Effector memory CD8-positive, alpha-beta T cell (primary cell): ENCODE data around the gene EFCC1.
"Not testable (repeated sequence)": the region's sequence is repeated elsewhere in the genome, so short reads cannot be mapped to it uniquely, and the experiment has no call there.

Source experiments
- ATAC-seq: fragments of 150-1000 bp; cut with Tn5 transposase; replicated peaks from 2 replicates; pipeline ENCODE4 v1.10.0; 2021; ENCODE audit warnings: mild to moderate bottlenecking, moderate library complexity
- DNase-seq, 3 experiments: peaks; one replicate each; pipeline ENCODE4 v3.0.0; 2021
- H3K27ac Mint-ChIP-seq, 2 donors: one replicate each; pipeline ENCODE4 v1.8.0; 2022; ENCODE audit warnings: mild to moderate bottlenecking in 2 of 2, mixed read lengths in 2 of 2, moderate library complexity in 2 of 2
- H3K27me3 Mint-ChIP-seq, 2 donors: one replicate each; pipeline ENCODE4 v1.8.0; 2022; ENCODE audit warnings: mixed read lengths in 2 of 2
- H3K36me3 Mint-ChIP-seq: one replicate; pipeline ENCODE4 v1.8.0; 2022; ENCODE audit warnings: mild to moderate bottlenecking, moderate library complexity, mixed read lengths; ENCODE audit not compliant: insufficient read depth
- H3K4me1 Mint-ChIP-seq, 2 donors: one replicate each; pipeline ENCODE4 v1.8.0; 2022; ENCODE audit warnings: low read depth in 2 of 2, mixed read lengths in 2 of 2
- H3K4me3 Mint-ChIP-seq, 2 donors: one replicate each; pipeline ENCODE4 v1.8.0; 2022; ENCODE audit warnings: mild to moderate bottlenecking in 2 of 2, mixed read lengths in 2 of 2, moderate library complexity in 2 of 2
- H3K9me3 Mint-ChIP-seq, 2 donors: one replicate each; pipeline ENCODE4 v1.8.0; 2022; ENCODE audit warnings: mixed read lengths in 2 of 2

EFCC1 gene

GRCh38 chr3:129063091-129063640 lies 62.1 kb downstream of the EFCC1 start:
- Mint-ChIP-seq H3K4me1 (peaks cover 0 to 5% of the 10 kb centered on the region in 2 donors), H3K27me3 (peaks cover 0 to 11% of the 10 kb centered on the region in 2 donors), H3K4me3 (no peak overlapping the region), H3K9me3 (no peaks in the 10 kb centered on the region), H3K27ac (peak overlapping the region in 1 of 2 donors; percentile 4), H3K36me3 (peaks cover 3% of the 10 kb centered on the region)
- ATAC-seq (no peak), DNase-seq (no peak)

GRCh38 chr3:129063841-129064482 lies 62.9 kb downstream of the EFCC1 start:
- H3K4me1 Mint-ChIP-seq = peaks cover 0 to 6% of the 10 kb centered on the region in 2 donors
- no peak for DNase-seq
- H3K27me3 Mint-ChIP-seq = peaks cover under 1 to 11% of the 10 kb centered on the region in 2 donors
- no peaks in the 10 kb centered on the region for H3K9me3 Mint-ChIP-seq
- H3K27ac Mint-ChIP-seq = no peak overlapping the region
- H3K36me3 Mint-ChIP-seq = peaks cover 3% of the 10 kb centered on the region
- H3K4me3 Mint-ChIP-seq = no peak overlapping the region
- no peak for ATAC-seq

- peaks cover 0 to 10% of the 10 kb centered on the region in 2 donors for H3K4me1 Mint-ChIP-seq
- DNase-seq (no peak), ATAC-seq (no peak)
- H3K9me3 Mint-ChIP-seq = no peaks in the 10 kb centered on the region
- peaks cover 7% of the 10 kb centered on the region for H3K36me3 Mint-ChIP-seq
- peaks cover 13 to 16% of the 10 kb centered on the region in 2 donors for H3K27me3 Mint-ChIP-seq
- H3K27ac Mint-ChIP-seq = peak overlapping the region in 1 of 2 donors; percentile 46
- H3K4me3 Mint-ChIP-seq = no peak overlapping the region
These were observed 64.1 kb downstream of the EFCC1 start for GRCh38 chr3:129065016-129065719.

GRCh38 chr3:129065720-129066073 lies 64.6 kb downstream of the EFCC1 start:
- H3K9me3 Mint-ChIP-seq = no peaks in the 10 kb centered on the region
- no peak for DNase-seq
- H3K4me3 Mint-ChIP-seq = no peak overlapping the region
- ATAC-seq = no peak
- no peak overlapping the region for H3K27ac Mint-ChIP-seq
- peaks cover 0 to 12% of the 10 kb centered on the region in 2 donors for H3K4me1 Mint-ChIP-seq
- peaks cover 16 to 18% of the 10 kb centered on the region in 2 donors for H3K27me3 Mint-ChIP-seq
- H3K36me3 Mint-ChIP-seq = peaks cover 7% of the 10 kb centered on the region

GRCh38 chr3:129067719-129068118 lies 66.6 kb downstream of the EFCC1 start:
- not testable (repeated sequence) for H3K27ac Mint-ChIP-seq, ATAC-seq, H3K36me3 Mint-ChIP-seq, H3K9me3 Mint-ChIP-seq
- peaks cover 0 to 12% of the 10 kb centered on the region in 2 donors for H3K4me1 Mint-ChIP-seq
- peaks cover 16 to 23% of the 10 kb centered on the region in 2 donors for H3K27me3 Mint-ChIP-seq
- peak overlapping the region; percentile 59 to 65 for H3K4me3 Mint-ChIP-seq
- peak in 1 of 3 experiments; percentile 16 for DNase-seq

- Mint-ChIP-seq H3K27me3 (peaks cover 15 to 30% of the 10 kb centered on the region in 2 donors), H3K4me3 (peak overlapping the region; percentile 59 to 65), H3K36me3 (peaks cover 7% of the 10 kb centered on the region), H3K27ac (no peak overlapping the region), H3K9me3 (no peaks in the 10 kb centered on the region), H3K4me1 (peaks cover 0 to 12% of the 10 kb centered on the region in 2 donors)
- ATAC-seq (peak; percentile 45), DNase-seq (no peak)
These were observed 67.3 kb downstream of the EFCC1 start for GRCh38 chr3:129068291-129068886.

- not testable (repeated sequence) for ATAC-seq, H3K36me3 Mint-ChIP-seq, H3K9me3 Mint-ChIP-seq, H3K27ac Mint-ChIP-seq, DNase-seq
- Mint-ChIP-seq H3K4me1 (peaks cover 0 to 12% of the 10 kb centered on the region in 2 donors), H3K27me3 (peaks cover 15 to 30% of the 10 kb centered on the region in 2 donors), H3K4me3 (peak overlapping the region; percentile 59 to 65)
These were observed 68.4 kb downstream of the EFCC1 start for GRCh38 chr3:129069313-129070085.

- H3K36me3 Mint-ChIP-seq = peaks cover 7% of the 10 kb centered on the region
- no peak overlapping the region for H3K27ac Mint-ChIP-seq
- H3K9me3 Mint-ChIP-seq = no peaks in the 10 kb centered on the region
- peaks cover 0 to 12% of the 10 kb centered on the region in 2 donors for H3K4me1 Mint-ChIP-seq
- no peak for ATAC-seq
- peaks cover 15 to 30% of the 10 kb centered on the region in 2 donors for H3K27me3 Mint-ChIP-seq
- DNase-seq = no peak
- no peak overlapping the region for H3K4me3 Mint-ChIP-seq
These were observed 69.2 kb downstream of the EFCC1 start for GRCh38 chr3:129070086-129070885.

GRCh38 chr3:129077222-129077621 lies 76.1 kb downstream of the EFCC1 start:
- H3K27me3 Mint-ChIP-seq = peaks cover 5 to 10% of the 10 kb centered on the region in 2 donors
- DNase-seq = no peak
- H3K4me1 Mint-ChIP-seq = peaks cover 0 to 2% of the 10 kb centered on the region in 2 donors
- H3K4me3 Mint-ChIP-seq = no peak overlapping the region
- no peaks in the 10 kb centered on the region for H3K9me3 Mint-ChIP-seq
- H3K27ac Mint-ChIP-seq = no peak overlapping the region
- no peak for ATAC-seq
- H3K36me3 Mint-ChIP-seq = no peaks in the 10 kb centered on the region

- Mint-ChIP-seq H3K36me3 (no peaks in the 10 kb centered on the region), H3K27me3 (no peaks in the 10 kb centered on the region), H3K27ac (peak overlapping the region in 1 of 2 donors; percentile 65), H3K4me1 (peaks cover 0 to 2% of the 10 kb centered on the region in 2 donors), H3K9me3 (no peaks in the 10 kb centered on the region), H3K4me3 (no peak overlapping the region)
- ATAC-seq = no peak
- DNase-seq = no peak
These were observed 77.4 kb downstream of the EFCC1 start for GRCh38 chr3:129078510-129078909.

GRCh38 chr3:129081503-129081902 lies 80.4 kb downstream of the EFCC1 start:
- peaks cover 0 to 4% of the 10 kb centered on the region in 2 donors for H3K4me1 Mint-ChIP-seq
- no peak for ATAC-seq
- DNase-seq = no peak

GRCh38 chr3:129082026-129082425 lies 80.9 kb downstream of the EFCC1 start:
- H3K27me3 Mint-ChIP-seq = no peaks in the 10 kb centered on the region
- ATAC-seq (no peak), DNase-seq (no peak)
- H3K36me3 Mint-ChIP-seq = peaks cover 9% of the 10 kb centered on the region
- H3K9me3 Mint-ChIP-seq = no peaks in the 10 kb centered on the region
- no peak overlapping the region for H3K4me3 Mint-ChIP-seq
- peaks cover 0 to 4% of the 10 kb centered on the region in 2 donors for H3K4me1 Mint-ChIP-seq
- H3K27ac Mint-ChIP-seq = no peak overlapping the region

More at GRCh38 chr3:129081503-129081902, 80.4 kb downstream of the EFCC1 start:
- peaks cover 9% of the 10 kb centered on the region for H3K36me3 Mint-ChIP-seq
- H3K27ac Mint-ChIP-seq = no peak overlapping the region
- H3K27me3 Mint-ChIP-seq = no peaks in the 10 kb centered on the region
- no peak overlapping the region for H3K4me3 Mint-ChIP-seq
- H3K9me3 Mint-ChIP-seq = no peaks in the 10 kb centered on the region
